Cerebellar nuclear complex (tissue), 1 donor: ENCODE measurements around the gene ERC2.
A peak's percentile ranks its signal among the peaks of the same experiment; 100 is the strongest.

Experiments
- DNase-seq, 2 experiments: peaks; one replicate each; lab custom pipeline; 2025; lab: John Stamatoyannopoulos, UW

Gene ERC2

DNA sequence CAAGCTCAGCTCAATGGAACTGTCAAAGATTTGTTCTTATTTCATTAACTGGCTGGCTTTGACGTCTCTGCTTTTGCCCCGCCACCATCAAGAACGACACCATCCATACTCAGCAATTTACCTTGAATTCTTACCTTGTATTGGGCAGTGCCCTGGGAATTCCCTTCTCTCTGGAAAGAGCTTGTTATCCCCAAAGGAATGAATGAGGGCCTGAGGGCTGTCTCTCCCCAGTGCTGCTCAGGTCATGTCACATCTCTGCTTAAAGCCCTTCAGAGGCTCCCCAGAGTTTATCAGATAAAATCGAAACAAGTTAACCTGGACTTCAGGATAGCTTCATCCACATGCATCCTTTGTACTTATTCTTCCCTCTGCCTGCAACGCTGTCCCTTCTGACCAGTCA lies 975.3 kb downstream of the ERC2 start:
- DNase-seq: no peak

DNA sequence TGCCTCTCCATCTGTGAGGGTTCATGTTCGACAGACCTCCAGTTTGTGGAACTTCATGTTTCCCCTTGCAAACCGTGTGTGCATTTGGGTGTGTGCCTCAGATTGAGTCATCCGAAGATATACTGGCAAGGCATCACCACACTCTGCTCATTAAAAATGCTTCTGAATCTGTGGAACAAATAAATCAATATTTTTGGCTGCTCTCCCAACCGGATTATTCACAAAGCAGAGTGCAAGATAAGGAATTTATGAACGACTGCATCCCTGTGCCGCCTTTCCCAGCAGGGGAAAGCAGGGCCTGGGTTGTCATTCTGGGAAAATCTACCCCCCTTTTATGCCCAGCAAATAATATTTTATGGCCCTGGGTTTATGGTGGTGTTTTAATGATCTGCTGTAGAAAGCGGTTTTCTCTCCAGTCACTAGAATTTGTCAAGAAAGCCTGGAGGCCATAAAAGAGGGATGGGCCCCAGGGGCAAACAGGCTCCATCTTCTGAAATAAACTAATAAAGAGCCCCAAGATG lies 976.9 kb downstream of the ERC2 start:
- no peak for DNase-seq

DNA sequence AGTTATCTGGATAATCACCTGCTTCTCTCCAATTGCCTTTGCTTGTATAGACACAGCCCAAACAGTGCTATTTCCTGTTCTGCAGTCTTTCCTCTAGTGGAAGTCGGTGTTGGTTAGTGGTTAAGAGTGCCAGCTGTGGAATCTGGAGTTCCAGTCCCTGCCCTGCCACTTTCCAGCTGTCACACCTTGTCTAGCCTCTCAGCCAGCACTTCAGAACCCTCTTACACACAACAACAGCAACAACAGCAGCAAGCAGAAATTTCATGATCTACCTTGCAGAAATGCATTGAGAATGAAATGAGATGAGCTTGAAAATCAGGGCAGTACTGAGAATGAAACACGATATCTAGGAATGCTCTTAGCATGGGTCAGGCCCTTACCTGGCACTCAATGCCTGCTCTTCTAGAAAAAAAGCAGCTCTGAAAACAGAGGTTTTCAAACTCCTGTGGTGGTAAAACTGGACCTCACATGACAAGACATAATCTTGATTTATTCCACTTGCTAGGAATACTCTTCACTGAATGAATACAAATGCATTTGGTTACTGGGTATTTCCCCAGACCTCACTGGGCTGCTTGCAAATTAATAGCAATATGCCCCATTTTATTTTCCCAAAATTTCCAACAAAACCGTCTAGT lies 977.9 kb downstream of the ERC2 start:
- DNase-seq: no peak

DNA sequence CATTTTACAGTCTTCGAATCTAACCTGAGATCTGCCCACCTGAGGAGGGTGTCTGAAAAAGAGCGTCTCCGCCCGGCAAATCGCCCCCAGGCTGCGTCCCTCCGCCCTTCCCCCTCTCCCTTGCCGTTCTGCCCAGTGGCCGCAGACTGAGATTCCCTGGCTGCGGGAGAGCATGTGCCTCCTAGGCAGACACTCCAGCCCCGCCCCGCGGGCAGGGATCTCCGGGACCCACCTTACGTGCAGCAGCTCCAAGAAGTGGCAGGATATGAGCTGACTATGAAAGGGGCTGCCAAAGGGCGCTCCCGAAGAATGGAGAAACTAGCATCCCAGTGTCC lies 978.5 kb downstream of the ERC2 start:
- DNase-seq: no peak

DNA sequence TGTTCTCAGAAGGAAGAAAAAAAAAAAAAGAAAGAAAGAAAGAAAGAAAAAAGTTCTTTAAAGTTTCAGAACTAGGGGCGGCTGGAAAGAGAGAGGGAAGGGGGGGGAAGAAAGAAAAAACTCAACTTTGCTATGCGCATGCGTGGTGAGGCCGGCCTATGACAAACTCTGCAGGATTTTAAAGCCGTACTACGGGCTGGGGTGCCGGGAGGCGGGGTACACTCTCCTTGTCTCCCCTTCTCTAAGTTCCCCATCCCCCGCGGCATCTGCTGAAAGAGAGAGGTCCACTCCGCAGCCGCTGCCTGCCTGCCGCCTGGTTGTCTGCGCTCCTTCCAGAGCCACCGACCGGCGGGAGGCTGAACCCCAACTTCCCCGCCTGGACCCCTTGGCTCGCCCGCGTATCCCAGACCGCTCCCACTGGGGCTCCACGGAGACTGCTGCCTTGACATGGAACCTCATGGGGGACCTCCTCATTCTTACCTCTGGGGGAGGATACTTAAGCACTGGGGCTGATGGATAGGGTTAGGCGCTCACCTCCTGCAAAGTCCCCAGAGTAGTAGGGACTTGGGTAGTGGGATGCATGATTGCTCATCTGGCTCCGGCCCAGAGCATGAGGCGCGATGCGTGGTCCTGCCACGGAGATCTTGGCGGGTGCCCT lies 979.7 kb downstream of the ERC2 start:
- DNase-seq: no peak

DNA sequence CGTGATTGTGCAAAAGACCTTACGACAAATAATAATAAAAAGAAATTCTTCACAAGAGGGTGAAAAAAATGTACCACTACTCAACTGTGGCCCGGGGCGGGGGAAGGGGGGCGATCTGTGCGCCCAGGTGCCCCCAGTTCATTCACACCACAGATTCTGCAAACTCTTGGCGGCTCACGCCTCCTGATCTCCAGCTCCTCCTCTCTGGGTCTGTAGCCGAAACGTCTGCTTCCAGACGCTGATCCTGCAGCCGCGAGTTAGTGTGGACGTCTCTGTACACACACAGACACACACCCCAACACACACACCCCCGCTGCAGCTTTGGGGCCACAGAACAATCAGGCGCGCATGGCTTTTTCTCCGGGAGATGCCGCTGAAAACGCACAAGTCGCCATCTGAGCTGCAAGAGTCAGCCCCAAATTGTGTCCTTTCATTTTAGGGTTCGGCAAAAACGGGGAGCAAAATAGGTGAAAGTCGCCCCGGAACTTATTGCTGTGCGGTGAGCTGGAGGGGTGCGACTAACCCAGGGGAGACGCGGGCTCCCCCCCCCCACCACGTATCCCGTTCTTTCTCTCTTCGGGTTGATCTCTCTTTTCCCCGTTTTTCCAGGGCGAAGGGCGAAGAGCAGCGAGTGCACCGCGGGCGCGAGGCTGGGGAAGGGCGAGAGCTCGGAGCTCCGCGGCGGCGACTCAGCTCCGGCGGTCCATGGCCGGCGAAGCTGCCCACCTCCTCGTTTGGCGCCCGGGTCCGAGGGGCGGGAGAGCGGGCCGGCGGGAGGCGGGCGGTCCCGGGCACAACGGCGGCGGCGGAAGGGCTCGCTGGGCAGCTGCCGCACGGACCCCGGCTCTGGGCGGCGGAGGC lies 980.7 kb downstream of the ERC2 start:
- DNase-seq: no peak

DNA sequence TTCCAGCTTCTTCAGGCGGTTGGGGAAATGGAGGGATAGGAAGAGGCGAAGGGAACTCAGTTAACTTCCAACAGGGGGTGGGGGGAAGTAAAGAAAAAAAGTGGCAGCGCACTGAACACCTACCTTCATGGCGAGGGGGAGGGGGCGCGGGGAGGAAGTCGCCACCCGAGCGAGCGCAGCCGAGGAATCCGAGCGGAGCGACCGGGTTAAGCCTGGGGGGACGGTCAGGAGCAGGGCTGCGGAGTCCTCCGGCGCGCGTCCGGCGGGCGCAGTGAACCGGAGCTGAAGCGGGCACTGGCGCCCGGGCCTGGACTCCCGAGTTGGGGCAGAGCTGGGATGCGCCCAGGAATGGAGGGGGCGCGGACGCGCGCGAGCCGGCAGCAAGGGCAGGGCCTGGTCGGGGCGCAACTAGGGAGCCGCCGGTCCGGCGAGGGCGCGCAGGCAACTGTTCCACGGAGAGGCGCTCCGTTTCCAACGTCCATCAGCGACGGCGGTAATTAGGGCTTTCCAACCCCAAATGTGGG lies 981.3 kb downstream of the ERC2 start, which contains the start of gene WNT5A:
WNT5A (minus strand) TSS at position 450 of the 524 bp plus-strand sequence; CDS start at position 129, 321 bp downstream.
- DNase-seq: no peak

- DNase-seq: no peak
These were observed 982.0 kb downstream of the ERC2 start for GRCh38 chr3:55486101-55486856.

GRCh38 chr3:55484801-55485791 lies 983.2 kb downstream of the ERC2 start:
- peak in 1 of 2 experiments; percentile 15 for DNase-seq

DNA sequence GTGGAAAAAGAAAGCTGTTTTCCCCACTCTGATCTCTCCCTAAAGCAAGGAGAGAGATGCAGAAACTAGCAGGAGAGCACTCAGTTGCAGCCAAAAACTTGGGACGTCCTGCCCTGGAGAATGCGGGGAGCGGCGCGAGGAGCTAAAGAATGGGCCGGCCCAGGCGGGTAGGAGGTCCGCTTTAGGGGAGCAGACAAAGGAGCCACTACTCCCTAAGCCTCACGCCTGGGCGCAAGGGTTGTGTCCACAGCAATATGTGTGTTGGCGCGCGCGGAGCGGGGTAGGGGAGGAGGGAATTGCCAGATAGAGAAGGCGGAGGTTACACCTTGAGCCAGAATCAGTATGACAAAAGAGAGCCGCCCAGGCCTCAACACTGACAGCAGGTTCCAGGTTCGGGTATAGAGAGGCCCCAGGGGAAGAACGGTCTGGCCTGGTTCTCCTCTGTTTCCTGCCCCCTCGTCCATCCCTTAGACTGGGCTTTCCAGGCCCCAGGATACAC lies 984.0 kb downstream of the ERC2 start:
- no peak for DNase-seq

- no peak for DNase-seq
These were observed 984.8 kb downstream of the ERC2 start for GRCh38 chr3:55483196-55484095.

DNA sequence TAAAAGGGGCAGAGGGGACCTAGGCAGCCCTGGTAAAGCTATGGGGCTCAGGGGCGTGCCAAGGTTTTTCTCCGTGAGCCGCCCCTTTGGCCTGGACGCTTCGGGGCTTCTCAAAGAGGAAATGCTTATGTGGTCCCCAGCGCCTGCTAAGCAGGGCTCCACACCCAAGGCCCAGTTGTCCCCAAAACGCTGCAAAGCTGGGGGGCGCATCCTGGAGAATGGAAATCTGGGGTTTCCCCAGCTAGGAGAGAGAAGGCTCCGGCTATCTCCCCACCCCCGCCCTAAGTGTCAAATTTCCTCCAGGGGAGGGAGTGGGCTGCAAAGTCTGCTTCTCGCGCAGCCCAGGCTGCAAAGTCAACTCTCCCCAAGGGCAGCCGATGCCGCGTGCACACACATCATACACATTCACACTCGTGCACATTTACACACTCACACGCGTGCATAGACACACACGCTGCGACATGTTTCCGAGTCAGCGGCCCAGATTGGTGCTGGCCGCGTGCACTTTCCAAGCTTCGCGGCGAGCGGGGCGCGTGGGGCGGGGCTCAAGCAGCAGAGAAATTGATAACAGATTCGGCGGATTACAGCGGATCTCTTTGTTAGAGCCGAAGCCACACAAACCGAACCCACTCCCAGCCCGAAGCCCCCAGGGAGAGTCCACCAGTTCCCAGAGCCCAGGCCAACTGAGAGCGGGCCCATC lies 985.6 kb downstream of the ERC2 start:
- DNase-seq: no peak

- no peak for DNase-seq
These were observed 986.3 kb downstream of the ERC2 start for GRCh38 chr3:55481744-55482495.

DNA sequence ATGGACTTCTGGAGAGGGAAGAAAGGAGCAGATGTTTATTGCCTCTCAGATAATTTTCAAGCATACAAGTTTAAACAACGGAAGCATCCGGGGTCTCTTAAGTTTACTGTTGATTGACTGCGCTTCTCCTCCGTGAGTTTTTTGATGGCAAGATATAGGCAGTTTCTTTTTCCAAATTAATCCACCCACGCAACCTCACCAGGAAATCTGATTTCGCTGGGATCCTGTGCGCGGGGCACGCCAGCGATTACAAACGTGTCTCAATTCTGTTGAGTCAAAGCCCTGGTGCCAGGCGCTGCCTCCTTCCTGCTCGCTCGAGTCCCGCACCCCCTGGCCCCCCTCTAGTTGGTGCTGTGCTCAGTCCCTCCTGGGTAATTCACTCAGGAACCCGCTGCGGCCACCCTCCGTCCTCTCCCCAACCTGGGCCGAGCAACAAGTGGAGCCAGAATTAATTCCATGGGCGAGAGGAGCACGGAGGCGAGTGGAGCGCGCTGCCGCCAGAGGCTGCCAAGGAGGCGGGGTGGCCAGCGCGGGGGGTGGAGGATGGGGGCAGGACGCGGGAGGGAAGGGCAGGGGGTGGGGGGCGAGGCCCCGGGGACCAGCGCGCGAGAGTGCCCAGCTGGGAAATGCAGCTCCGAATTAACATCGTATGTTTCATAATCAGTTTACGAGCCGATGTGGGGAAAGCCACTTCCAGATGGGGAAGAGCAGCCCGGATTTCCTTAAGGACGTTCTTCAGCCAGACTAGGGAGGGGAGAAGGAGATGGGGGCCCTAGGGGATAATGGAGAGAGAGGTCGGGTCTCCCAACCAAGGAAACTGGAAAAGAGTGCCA lies 987.1 kb downstream of the ERC2 start:
- DNase-seq: no peak

- DNase-seq: no peak
These were observed 990.7 kb downstream of the ERC2 start for GRCh38 chr3:55477306-55478303.

DNA sequence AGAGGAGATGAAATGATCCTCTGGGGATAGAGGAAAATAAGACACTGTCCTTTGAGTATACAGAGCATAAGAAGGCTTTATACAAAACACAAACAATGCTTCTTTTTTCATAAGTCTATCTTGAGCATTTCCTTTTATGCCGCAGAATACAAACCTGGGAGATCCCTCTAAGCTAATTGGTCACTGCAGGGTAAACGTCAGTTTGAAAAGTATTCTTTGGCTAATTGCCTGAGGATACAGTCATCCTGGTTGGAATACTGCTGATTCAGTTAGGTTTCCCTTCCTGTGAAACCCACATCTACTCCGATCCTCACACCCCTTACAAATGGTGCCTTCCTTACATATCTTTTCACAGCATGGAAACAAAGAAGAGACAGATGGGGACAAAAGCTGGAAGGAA lies 991.8 kb downstream of the ERC2 start:
- no peak for DNase-seq
